COLO668 (cell line): ENCODE data around the gene LRRC74B.
"Not testable (repeated sequence)": the region's sequence is repeated elsewhere in the genome, so short reads cannot be mapped to it uniquely, and the experiment has no call there.

Source experiments
- DNase-seq: peaks from one replicate; lab custom pipeline; 2025; ENCODE audit not compliant: unreplicated experiment; lab: John Stamatoyannopoulos, UW

LRRC74B gene, protein sequence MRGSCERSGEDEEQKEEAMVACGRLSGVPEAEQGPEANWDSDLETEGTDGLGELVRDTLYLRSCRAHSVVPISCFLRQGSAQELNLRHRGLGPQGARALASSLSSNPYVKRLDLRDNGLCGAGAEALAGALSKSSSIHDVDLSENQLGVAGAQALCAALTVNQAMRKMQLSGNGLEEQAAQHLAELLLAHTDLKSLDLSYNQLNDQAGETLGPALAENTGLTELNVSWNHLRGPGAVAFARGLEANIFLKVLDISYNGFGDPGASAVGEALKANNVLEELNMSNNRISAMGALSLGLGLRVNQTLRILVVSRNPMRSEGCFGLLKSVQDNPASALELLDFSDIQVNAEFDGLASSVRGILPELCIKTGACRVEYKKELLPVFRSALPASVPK

DNA sequence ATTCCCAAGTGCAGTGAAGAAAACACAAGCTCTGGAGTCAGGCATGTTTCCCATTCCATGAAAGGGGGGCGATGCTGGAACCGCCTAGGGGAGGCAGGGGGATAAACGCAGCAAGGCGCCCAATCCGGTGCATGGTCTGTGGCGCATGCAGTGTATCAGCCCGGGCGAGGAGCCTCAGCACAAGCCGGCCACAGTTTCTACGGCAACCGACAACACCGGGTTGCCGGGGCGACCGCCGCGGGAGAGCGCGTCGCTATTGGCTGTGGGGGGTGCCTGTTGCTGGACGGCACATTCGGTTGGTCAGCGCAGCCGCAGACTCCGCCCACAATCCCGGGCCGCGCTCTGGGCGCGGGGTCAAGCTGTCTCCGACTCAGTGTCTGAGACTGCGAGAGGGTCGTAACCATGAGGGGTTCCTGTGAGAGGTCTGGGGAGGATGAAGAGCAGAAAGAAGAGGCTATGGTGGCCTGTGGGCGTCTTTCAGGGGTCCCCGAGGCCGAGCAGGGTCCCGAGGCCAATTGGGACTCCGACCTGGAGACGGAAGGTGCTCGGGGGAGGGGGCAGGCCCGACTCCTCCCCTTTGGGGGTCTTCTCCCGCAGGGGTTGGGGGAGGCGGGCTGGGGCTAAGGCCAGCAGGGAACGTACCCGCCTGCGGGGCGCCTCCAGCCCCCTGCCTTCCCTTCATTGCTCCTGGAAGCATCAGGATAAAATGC lies at the start of gene LRRC74B:
LRRC74B (plus strand) TSS at position 362 of the 710 bp plus-strand sequence; CDS start at position 403, 41 bp downstream.
- peak; percentile 97 for DNase-seq

DNA sequence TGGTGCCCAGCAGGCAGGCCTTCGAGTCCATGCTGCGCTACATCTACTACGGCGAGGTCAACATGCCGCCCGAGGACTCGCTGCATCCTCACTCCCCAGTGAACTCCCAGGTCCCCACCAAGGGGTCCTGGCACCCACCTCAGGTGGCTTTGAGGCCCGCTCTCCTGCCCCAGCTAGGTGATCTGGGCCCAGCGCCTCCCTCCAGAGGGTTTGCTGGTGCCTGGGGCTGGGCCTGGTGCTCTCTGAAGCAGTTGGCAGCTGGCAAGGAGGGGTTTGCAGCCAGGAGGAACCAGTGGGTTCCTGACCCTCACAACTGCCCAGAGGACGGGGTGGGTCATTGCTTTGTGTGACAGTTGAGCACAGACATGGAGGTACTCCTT lies 49.7 kb upstream of the LRRC74B start:
- DNase-seq = no peak

DNA sequence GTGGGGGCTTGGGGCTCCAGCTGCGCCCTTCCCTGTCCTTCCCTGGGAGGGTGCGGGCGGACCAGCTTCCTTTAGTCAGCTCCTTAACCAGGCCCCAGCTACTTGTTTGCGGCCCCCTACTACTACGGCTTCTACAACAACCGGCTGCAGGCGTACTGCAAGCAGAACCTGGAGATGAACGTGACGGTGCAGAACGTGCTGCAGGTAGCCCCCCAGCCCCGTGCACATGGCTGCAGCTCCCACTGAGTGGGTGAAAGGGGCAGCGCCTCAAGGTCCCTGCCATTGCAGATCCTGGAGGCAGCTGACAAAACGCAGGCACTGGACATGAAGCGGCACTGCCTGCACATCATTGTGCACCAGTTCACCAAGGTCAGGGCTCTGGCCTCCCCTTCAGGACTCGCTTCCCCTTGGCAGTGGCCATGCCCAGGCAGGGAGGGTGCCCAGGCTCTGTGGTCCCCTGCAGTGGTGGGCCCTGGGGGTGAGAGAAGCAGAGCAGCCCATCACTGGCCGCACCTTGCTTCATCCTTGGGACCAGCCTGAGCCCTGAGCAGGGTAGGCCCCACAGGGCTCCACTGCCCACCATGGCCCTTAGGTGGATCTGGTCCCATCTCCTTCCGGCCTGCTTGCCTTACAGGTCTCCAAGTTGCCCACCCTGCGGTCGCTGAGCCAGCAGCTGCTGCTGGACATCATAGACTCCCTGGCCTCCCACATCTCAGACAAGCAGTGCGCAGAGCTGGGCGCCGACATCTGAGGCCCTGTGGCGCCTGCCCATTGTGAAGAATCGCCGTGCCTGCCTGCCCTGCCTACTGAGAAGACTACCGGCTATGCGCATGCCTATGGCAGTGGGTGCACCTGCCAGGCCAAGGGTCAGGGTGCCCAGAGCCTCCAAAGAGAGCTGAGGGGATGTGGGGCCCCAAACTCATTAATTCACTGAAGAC lies 48.9 kb upstream of the LRRC74B start:
- no peak for DNase-seq

DNA sequence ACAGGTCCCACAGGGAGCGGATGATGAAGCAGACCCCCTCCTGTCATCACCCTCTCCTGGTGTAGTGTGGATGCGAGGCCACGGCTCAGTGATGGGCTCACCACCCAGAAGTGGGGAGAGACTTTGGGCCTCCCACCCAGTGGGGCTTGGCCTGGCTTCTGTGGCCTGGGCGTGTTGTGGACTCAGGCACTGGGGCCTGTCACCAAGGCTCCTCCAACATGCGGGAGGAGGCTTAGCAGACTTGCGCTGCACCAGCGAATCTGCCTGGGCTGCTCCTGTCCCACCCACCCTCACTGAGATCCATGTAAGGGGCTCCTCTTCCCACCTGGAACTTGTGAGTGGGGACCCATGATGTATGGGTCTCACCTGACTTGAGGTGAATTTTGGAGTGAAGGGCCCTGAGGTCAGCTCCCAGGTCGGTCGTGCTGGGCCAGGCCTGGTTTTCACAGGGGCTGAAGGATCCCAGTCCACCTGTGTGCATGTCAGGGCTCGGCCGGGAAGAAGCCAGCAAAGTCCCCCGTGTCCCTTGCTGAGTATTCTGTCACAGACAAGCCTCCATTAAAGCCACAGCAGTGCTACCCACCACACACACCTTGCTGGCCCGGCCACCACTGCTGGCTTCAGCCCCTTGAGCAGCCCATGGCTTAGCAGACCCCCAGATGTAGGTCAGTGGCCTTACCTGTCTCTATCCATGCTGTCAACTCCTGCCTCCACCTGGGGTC lies 48.0 kb upstream of the LRRC74B start:
- no peak for DNase-seq

DNA sequence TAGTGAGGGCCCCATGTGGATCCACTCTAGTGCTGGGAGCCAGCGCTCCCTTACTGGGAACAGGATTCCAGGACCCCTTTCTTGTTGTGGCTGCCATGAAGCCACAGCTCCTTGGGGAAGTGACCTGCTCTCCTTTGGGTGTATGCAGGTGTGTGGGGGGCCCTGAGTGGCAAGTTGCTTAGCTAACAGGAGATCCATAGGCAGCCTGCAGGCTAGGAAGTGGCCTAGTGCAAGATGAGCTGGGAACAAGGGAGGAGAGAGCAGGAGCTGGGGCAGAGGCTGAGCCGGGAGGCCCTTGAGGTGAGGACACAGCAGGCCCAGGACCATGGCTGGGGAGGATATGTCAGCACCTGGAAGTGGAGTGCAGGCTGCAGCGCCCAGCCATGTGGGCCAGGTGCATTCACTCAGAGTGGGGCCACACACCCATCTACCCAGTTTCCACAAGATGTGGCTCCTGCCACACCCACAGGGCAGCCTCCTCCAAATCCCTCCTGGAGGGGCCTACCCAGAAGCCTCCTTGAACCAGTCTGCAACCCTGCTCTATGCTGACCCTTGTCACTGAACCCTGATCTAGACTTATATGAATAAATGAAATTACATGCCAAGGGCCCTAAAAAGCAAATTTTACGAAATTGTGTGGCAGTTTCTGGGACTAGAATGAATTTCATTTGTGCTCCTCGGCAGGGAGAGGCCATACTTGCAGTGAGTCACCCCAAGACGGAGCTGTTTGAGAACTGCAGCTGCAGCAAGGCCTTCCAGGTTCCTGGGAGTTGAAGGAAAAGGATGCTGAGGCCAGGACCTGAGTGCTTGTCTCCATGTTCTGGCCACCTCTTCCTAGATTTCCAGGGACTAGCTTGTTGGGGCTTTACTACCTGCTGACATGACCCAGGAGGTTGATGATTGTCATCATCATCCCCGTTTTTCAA lies 47.1 kb upstream of the LRRC74B start:
- DNase-seq = peak; percentile 54

DNA sequence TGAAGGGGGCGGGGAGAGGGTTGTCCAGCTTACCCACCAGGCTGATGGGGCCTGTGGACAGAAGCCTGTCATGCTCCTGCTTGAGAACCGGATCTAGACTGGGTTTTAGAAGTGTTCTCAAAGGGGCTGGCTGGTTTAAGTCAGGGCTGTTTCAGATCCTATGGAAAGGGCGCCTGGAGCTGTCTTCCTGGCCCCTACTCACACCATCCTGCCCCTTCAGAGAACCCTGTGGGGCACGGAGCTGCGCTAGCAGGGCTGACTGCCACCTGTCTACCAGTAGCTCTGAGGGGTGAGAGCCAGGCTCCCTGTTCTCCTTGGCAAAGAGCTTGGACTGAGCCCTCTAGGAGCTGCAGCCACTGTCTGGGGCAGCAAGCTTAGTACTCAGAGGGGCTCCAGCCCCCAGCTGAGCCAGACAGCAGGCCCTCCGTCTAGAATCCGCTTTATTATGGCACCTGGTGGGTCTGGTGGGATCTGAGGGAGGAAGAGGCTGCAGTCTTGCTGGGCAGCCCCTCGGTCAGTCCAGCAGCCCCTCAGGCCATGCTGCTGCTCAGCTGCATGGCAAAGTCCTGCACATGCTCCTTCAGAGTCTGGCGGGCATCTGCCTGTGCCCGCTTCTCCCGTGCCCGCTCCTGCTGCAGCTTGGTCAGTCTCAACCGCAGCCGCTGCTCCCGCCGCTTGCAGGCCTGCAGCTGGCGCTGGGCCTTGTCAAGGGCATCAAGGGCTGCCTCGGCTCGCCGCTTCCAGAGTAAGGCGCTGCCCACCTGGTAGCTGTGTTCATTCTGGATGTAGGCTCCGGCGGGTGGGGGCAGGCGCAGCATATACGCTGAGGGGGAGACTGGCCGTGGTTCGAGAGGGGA lies 46.2 kb upstream of the LRRC74B start:
- peak; percentile 80 for DNase-seq

DNA sequence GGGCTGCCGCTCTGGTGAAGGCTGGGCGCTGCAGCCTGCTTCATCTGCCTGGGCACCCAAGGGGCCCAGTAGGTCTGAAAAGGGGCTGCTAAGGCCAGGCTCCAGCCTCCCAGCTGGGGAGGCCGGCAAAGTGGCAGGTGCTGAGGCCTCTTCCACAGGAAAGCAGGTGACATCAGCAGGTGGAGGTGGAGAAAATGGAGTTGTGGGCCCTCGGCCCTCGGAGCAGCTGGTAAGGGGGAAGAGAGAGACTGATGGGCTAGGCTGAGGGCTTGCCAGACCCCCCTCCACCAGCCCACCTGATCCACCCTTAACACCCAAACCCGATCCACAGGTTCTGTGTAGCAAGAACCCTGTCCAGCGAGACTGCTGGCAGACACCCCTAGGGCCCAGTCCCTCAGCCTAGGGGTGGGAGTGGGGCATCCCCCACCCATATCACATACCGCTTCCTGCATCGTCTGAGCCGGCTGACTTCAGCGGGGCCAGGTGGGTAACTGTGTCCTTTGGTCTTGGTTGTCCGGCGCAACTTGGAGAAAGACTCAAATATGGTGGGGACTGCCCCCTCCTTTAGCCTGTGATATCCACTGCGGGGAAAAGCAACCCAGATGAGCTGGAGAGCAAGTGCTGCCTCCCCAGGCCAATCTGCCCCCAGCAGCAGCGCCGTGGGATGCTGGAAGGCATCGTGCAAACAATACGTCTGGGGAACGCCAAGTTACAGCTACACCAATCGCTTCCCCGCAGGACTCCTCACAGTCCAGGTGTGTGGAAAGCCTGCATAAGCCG lies 45.3 kb upstream of the LRRC74B start:
- DNase-seq = peak; percentile 80

DNA sequence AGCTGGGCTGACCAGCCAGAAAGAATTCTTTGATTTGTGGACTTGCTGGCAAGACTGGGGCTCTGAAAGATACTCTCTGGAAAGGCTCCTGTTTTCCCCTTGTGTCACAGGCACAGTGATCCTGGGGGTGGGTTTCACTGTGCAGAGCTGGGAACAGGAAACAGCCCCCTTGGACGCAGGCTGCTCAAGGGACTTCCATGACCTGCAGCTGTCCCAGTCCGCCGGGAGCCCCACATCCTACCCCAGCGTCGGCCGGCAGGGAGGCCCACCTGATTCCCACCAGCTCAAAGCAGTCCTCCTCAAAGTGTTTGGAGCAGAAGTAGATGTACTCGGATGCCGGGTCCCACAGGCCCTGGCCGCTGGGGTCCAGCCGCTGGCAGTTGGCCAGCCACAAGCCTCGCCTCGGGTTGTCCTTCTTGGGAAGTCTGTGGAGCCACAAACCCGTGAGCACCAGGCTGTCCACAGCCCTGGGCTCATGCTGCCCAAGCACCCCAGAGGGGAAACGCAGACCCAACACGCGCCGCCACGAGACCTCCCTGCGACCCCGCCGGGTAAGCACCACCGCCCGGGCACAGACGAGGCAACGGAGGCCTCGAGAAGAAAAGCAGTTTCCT lies 44.7 kb upstream of the LRRC74B start:
- DNase-seq = peak; percentile 58

DNA sequence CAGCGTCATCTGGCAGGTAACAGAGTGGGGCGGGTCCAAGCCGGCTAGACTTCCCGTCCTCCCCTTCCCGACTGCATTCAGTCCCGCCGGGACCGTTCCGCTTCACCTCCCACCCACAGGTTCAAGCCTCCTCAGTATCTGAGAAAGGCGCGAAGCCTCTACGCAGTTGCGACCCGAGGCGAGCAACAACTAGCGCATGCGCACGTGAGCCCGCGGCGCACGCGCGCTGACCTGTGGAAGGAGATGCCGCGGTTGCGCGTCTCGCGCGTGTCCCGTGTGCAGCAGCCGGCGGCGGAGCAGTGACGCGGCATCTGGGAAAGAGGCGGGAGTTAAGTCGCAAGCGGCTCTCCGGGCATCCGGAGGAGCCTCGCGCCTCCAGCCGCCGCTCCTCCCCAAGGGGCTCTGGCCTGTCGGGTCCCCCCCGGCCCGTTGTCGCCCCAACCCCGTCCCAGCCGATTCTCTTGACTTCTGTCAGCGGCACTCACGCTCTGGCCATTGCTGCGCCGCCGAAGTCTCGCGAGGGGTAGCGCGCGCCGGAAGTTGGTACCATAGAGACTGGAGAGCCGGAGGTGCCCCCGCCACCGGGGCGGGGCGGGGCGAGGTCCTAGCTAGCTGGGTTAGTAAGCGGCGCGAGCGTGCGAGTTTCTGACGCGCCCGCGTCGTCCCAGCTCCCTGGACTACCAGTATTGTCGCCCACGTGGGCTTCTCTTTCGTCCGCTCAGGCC lies 44.0 kb upstream of the LRRC74B start, which contains the start of gene THAP7:
THAP7 (minus strand) TSS at position 518 of the 725 bp plus-strand sequence; CDS start at position 311, 207 bp downstream.
- peak; percentile 97 for DNase-seq

DNA sequence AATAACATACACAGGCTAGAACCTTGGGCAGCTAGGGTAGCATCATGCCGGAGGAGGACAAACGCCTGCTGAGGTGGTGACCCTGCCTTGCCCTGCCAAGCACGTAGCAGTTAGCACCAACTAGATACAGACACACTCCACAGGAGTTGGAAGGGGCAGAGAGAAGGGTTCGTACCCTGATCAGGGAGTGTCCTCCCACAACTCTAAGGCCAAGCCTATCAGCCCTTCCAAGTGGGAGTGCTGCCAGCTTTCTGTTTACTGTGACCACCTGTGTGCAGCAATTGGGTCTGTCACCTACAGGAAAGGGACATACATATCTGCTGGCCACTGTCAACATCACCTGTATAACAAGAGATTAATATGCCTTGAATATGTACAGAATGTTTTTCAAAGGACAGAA lies 42.0 kb upstream of the LRRC74B start:
- peak; percentile 62 for DNase-seq

DNA sequence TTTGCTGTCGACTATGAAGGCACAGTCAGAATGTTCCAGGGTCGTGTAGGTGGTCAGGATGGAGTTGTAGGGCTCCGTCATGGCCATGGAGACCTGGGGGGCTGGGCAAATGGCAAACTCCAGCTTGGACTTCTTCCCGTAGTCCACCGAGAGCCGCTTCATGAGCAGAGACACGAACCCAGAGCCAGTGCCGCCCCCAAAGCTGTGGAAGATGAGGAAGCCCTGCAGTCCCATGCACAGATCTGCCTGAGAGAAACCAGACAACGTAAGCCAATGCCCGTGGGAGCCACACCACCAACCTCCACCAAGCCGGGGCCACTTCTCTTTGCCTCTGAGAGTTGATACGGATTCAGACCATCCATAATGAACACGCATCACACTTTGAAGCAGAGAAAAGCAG lies 36.5 kb upstream of the LRRC74B start:
- DNase-seq = not testable (repeated sequence)

DNA sequence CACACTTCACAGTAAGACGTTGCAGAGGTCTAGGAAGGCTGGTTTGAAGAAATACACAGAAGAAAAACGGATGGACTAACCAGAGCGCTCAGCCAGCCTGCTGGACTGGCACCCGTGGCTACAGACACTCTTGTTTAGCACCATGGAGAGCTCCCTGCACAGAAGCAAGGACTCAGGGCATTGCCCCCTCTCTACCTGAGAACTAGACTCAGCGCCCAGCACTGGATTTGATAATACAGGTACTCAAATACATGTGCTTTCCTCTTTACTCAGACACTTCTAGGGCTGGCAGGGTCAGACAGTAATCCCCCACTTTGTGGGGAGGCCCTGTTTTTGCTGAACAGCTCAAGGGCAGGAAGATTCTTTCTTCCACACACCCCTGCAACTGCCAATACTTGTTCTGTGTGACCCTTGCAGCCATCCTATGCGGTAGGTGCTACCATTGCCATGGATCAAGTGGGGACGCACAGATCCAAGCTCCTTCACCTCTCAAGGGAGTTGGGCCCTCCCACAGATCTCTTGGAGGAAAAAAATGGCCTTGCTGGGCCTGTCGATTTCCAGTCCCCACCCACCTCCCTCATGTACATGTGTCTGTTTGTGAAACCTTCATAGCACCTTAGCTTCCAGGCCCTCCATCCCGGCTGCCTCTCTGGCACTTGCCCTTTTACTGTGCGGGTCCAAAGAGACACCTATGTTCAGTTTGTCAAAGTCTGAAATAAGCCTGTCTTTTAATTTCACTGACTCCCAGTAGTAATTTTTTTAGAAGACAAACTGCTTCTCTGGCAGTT lies 35.9 kb upstream of the LRRC74B start:
- DNase-seq = no peak

DNA sequence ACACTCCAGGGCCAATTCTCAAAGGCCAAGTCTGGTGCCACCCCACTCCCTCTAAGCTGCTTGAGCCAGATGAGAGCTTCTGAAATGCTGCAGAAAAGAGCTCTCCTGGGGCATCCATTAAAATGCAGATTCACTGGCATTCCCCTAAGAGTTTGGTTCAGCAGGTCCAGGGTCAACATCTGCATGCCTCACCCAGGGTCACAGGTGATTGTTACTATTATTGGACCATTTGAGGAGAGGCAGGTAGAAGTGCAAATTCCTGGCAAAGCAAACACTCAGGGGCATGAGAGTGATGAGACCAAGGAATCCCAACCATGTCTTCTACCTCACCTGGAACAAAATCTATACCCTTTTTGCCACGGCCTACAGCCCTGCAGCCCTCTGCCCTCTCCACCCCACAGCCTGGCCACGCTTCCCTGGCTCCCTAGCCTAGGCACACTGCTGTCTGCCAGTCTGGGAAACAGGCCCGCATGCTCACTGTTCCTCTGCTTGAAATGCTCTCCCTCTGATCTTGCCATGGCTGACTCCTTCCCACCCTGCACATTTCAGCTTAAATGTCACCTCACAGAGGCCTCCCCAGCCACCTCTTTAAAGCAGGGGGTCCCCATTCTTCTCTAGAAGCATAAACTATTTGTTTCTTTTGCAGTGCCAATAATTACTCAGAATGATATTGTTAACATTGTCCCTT lies 35.2 kb upstream of the LRRC74B start:
- no peak for DNase-seq

DNA sequence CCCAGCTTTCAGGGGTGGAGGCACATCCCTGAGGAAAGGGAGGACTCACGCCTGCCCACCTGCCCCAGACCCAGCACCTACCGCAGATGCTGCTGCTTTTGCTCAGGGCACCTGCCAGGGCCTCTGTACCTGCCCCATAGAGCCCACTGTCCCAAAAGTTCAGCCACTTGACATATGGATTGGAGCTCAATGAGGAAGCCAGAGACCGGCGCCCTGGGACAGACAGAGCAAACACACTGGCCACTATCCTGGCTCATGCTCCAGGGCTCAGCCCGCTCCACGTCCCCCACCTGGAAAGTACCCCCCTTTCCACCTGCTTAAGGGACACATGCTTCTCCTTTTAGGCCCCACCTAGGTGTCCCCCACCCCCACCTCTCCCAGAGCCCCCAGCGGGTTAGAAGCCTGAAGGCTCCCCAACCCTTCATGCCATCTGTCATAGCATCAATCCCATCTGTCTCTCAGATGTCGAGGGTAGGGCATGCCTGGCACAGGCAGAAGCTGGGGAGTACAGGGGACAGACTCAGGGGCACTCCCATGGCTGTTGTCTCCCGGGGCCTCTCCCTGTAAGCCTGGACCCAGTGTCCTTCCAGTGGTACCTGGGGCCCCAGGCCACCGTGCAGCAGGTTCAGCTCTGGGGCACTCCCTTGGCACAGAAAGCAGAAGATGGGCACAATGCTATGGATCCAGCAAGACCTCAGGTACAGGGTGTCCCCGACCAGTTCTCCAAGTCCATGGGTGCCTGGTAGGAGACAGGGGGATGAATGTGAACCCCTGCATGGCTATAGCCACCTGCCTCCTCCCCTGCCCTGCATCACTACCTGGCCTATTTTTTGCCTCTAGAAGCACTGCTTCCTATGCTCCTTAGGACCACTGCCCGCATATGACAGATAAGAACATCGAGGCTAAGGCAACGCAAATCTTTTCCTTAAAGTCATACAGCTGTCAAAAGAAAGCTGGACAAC lies 33.0 kb upstream of the LRRC74B start:
- no peak for DNase-seq
